Hypothalamus (tissue), 51 donors: Measurements from ENCODE around the gene PPP3CA.

ENCODE experiments used
- DNase-seq, 51 donors: peaks; one replicate each; lab custom pipeline; 2025; lab: John Stamatoyannopoulos, UW

PPP3CA gene

DNA sequence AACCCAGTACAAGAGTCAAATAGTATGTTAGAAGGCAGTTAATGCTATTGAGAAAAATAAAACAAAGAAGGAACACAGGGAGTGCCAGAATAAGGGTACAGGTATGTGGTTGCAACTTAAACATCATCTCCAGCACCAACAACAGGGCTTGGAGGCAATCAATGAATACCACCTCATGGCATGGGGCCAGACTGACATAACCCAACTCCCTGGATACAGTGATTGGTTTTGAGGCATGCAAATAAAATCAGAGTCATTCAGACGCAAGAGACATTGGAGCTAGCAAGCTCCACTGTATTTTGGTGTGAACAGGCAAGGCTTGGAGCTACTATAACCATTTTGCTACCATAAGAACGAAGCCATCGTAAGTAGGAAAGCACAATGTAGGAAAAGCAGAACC is 56.7 kb downstream of the PPP3CA start:
- no peak for DNase-seq

DNA sequence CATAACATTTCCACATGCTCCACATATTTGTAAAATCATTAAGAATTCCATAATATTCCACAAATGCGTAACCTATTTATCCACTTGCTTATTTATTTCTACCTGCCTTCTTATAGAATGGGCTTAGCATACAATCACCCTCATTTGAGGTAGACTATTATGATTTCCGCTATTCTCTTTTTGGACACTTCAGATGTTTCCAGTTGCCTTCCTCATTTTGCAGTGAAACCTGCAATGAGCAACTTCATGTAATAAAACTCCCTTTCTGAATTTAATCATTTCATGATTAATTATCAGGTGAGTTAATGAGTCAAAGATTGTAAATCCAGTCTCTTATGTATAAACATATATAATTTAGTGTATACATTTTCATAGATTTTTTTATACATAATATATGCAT is 58.0 kb downstream of the PPP3CA start:
- no peak for DNase-seq

DNA sequence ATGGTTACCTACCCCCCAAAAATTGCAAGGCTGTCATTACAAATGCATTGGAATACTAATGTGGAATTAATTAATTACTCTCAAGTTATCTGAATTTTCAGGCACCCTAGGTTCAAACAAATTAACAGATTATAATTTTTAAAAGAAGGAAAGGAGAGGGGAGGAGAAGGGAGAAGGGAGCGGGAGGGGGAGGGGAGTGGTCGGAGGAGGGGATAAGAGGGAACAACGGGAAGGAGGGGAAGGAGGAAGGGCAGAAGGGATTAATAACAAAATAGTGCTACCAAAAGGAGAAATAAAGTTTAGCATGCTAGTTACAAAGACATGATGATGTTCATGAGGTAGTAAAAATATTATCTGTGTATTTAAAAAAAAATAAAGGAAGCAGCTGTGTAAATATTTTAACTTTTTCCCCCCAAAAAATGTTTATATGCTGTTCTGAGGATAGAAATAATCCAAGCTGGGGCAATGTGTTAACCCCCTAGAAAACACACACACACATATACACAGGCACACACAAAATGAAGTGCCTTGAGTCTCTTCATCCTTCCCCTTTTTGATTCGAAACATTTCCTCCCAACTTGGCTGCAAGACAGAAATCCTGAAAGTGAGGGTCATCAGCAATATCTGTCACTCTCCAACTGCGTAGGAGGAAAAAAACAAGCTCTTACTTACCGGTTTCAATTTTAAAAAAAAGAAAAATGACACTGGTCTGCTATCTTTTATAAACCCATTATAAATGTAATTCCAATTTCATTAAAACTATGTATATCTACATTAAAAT is 58.8 kb downstream of the PPP3CA start:
- no peak for DNase-seq

DNA sequence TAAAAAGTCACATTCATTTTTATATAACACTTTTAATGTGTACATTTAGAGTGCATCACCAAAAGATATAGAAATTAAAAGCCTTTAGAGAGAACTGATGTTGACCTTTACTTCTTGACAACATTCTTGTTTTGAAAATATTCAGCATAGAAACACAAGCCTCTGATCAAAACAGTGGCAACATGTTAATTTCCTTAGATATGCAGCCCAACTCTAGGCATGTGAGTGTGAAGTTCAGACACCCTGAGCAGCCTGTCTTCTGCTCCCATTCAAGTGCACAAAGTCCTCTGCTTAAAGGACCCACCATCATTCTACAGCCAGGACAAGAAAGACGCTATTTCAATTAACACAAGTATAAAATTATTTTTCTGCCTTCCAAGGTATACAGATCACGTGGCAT is 60.0 kb downstream of the PPP3CA start:
- no peak for DNase-seq

DNA sequence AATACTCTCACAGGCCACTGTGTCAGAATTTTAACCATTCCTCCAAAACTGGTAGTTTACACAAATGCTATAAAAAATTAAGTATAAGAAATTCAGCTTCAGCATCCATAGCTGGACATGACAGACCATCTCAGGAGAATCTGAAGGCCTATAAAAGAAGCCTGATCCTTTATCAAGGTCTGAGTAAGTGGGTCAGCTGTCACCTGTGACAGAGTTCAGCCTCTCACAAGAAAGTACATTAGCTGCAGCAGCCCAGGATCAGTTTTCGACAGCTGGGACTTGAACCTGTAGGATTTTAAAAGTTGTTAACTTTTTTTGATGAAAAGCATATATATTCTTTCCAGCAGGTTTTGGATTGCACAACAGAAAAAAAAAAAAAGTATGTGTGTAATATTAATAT is 60.7 kb downstream of the PPP3CA start:
- DNase-seq = no peak

DNA sequence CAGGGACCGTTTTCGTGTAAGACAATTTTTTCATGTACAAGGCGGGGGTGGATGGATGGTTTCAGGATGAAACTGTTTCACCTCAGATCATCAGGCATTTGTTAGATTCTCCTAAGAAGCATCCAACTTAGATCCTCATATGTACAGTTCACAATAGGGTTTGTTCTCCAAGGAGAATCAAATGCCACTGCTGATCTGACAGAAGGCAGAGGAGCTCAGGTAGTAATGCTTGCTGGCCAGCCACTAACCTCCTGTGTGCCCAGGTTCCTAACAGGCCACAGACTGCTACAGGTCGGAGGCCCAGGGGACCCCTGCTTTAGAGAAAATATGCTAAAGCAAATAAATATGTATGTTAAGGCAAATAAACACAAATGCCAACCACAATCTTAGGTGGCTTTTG is 61.3 kb downstream of the PPP3CA start:
- no peak for DNase-seq

DNA sequence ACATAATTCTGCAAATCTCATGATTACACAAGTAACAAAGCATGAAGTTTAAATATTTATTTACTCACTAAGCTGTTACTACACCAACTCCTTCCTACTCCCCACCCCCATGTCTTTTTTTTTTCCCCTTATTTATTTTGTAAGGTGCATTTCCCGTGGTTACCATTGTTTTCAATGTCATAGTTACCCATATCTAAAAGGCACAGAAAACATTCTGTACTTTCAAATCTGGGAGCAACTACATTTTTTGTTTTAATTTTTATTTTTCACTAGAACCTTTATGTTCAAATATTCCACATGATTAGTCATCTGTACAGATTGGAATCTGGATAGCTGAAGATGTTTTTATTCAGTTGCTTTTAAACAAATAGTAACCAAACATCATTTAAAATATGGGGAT is 62.8 kb downstream of the PPP3CA start:
- no peak for DNase-seq

DNA sequence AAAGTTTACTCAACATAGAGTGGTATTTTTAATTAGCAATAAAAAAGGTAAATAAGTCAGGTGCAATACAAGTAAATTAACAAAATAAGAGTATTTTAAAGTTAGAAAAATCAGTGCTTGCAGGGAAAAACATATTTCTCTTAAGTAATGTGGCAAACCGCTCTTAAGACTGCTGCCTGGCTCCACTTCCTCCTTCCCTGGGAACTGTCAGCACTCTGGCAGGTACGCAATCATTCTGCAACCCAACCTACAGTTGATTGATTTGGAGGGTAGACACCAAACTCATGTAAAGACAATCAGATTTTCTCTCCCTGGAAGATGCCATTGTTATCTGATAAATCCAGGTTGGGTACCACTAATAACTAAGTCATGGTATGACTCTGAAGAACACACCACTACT is 63.9 kb downstream of the PPP3CA start:
- no peak for DNase-seq

DNA sequence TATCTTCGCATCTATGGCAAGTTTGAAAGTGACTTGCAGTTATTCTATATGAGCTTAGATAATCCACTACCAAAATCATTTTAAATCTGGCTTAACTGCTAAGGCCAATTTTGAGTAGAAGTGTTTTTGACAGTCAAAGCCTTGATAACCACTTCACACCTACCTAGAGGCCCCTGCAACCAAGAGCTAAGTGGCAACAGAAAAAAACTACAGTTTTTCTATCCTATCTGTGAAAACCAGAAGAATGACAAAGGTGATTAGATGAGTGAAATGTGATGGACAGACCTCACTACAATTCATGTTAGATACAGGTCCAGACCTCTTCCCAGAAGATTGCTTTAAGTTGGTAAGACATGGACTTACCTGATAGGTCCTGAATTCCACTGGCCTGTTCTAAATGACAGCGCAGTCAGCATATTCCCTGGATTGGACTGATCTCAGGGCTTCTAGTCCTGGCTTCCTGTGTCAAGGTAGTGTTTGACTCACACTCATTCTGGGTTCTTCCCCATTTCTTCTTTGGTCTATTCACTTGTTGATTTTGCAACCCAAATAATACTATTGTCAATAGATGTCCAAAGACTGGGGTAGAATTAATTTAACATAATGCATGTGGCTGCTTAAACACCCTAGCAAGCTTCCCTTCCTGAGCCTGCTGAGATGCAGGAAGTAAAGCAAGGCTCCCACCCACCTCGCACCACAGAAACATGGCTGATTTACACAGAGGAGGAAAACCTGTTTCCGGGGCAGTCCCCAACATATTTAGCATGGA is 65.1 kb downstream of the PPP3CA start:
- DNase-seq = no peak

DNA sequence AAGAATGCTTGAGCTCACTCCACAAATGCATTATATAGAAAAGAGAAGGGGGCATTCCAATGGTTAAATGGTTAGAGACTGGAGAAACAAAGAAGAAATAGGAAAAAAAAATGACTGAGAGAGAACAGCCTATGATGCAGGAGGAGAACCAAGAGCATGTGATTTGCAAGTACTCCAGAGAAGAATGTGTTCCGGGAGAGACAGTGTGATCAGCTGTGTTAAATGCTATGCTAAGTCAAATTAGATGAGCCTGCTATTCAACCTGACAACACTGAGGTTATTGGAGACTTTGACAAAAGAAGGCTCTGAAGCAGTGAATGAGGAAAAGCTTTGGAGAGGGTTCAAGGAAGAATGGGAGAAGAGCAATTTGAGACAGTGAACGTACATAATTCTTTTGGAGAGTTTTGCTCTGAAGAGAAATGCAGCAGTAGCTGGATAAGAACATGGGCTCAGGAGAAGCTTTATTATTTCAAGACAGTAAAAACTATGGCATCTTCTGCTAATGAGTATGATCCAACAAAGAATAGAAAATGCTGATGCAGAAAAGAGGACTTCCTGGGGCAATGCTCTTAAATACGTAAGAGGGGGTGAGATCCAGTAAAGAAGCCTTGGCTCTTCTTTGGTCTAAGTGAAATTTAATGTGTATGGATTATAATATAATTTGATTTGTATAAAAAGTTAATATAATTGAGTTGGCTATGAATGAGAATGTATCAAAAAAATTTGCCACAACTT is 66.3 kb downstream of the PPP3CA start:
- DNase-seq = no peak

DNA sequence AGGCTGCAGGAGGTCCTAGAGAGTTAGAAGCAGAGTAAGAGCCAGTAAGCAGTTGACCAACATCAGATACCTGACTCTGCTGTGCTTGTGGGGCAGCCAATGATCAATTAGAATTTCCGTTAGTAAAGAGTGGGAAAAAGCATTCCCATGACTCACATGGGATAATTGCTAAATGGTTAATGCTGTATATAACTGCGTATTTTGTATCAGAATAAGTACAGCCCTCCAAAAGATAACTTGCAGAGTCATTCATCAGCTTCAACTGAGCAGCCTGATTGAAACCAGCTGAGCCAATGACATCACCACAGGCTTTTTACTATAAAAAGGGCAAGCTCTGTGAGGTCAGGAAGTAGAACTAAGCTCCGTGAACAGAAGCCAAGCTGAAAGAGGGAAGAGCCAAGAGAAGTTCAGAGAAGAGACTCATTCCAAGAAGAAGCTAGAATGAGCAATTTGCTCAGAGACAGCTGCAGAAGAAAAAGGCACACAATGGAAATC is 67.9 kb downstream of the PPP3CA start:
- peak in 2 of 51 donors; percentile 5 to 11 for DNase-seq

DNA sequence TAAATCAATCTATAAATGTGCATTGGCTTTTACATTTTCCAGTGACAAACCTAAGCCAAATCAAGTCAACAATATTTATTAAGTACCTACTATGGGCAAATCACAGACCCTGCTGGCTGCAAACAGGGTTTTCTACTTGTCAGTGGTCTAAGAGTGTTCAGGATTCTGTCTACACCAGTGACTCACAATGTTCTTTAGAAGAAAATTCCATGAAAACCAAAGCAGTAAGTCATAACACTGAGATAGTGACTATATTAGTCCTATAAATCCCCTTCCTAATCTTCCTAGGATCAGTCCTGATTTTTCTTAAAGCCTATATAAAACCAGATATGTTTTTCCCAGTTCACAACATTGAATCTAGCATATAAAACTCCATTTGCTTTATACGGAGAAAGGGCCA is 69.7 kb downstream of the PPP3CA start:
- no peak for DNase-seq

DNA sequence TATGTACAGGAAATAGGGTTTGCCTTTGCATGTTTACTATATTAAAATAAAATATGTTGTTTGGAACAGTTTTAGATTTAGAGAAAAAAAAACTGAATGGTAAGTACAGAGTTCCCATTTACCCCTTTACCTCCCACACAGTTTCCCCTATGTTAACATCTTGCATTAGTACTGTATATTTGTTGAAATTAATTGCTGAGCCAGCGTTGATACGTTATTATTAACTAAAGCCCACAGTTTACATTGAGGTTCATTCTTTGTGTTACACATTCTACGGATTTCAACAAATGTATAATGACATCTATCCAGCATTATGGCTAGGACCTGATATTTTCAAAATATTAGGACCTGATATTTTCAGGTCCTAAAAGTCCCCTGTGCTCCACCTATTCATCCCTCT is 70.7 kb downstream of the PPP3CA start:
- no peak for DNase-seq

DNA sequence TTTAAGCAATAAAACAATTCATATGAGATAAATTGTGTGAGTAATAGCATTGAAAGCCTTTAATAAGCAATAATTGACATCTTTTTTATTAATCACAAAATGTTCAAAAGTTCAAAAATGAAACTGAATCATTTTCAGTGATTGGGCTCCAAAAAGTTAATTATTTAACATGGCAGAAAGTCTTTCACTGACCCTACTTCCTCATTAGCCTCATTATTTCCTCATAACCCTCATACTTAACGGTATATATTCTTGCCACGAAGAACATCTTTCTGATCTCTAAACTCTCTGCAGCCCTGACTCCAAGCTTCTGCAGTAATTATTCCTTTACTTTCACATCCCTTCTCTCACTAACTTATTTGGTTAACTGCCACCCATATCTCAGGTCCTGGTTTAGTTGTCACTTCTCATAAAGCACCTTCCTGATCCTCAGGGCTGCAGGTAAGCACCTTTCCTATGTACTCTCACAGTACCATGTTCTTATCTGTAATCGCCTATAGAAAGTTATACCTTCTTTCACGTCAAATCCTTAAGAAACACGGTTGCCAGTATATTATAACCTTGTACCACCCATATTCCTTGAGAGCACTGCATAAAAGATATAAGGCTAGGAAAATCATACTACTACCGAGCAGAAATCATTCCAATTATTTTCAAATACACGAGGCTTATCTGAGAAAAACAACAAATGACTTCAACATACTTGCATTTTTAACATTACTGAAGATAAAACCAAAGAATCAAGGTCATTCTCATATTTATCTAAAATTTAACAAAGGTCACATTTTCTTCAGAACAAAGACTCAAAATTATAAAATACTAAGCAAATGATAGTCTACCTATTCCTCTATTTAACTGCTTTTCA is 72.2 kb downstream of the PPP3CA start:
- DNase-seq = no peak

DNA sequence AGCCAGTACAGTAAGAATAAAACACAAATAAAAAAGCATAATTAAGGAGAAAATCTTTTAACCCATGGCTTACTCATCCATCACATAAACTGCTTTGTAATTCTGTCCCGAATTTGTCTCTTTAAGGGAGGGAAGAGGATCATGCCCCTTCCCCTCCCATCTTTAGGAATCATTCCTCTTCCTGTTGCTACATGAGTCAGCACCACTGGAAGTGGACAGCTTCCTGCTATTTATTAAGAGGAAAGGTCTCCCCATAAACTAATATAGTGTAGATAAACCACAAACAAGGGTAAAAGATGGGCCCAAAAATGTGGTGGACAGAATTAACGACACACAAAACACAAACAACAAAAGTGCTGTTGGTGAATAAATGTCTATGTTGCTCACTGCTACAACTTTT is 75.8 kb downstream of the PPP3CA start:
- DNase-seq = no peak

DNA sequence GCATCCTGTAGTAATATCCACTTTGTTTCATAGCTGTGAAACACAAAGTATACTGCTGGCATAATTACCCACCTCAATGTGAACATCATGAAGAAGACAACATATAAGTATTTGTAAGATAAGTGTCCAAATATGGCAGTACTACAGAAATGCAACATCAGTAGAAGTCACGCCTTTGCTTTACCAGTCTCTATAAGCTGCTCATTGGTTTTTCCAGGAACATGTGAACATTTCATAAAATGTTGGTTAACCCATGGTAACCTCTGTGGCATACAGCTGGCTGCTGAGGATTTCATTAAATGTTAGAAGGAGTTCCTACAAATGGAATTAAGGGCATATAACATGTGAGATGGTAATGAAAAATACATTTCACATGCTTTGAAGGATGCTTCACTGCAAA is 77.6 kb downstream of the PPP3CA start:
- DNase-seq = no peak

DNA sequence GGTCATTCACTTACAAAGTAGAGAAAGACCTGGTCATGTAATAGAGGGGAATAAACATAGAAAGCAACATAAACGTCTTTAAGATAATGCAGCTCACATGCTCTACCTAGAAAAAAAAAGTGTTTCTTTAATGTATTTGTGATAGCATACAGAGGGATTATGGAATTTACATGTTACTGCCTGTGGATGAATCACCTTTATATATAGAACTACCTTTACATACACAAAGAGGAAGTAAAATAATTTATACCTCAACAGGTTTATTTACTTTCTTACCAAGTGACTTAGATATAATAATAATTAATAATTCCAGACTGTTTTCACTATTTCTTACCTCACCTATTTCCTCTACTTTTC is 81.5 kb downstream of the PPP3CA start:
- DNase-seq = no peak

DNA sequence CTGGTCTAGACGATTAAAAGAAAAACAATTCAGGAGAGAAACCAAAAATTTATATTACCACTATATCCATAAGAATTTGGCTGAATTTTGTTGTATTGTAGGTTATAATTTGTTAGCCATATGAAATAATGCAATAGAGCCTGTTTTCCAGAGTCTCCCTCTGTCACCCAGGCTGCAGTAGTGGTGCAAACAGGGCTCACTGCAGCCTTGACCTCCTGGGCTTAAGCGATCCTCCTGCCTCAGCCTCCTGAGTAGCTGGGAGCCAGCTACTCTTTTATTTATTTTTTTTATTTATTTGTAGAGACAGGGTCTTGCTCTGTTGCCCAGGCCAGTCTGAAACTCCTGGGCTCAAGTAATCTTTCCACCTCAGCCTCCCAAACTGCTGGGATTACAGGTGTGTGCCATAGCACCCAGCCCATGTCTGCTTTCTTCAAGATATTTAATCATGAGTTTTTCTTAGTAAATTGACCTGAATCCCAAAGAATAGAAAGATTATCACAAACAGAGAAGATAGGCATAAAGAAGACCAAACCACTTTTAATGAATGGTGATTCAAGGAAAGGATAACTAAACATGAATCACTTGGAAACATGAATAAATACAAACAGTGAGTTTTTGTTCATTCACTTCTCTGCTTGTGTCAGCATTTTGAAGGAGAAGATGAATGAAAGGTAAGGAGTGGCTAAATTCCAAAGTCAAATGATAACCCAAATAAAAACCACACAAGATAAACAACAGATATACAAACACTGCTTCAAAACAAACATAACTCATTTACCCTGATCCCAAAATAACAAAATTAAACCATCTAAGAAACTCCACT is 82.1 kb downstream of the PPP3CA start:
- no peak for DNase-seq

DNA sequence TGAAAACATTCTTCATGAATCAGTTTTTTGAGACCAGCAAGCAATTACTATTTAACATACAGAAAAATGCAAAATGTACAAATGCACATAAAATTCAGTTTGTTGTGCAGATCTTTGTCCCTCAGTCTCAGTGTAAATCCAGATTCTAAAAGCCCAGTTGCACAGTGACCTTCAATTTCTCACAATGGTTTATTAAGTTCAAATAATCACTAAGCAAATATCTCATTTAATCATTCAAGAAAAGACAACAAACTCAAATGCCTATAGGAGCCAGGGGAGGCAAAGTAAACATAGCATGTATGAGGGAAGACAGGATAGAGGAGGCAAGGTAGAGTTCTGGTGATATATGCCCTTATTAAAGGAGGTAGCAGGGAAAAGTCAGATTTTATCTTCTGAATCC is 82.8 kb downstream of the PPP3CA start:
- DNase-seq = no peak

DNA sequence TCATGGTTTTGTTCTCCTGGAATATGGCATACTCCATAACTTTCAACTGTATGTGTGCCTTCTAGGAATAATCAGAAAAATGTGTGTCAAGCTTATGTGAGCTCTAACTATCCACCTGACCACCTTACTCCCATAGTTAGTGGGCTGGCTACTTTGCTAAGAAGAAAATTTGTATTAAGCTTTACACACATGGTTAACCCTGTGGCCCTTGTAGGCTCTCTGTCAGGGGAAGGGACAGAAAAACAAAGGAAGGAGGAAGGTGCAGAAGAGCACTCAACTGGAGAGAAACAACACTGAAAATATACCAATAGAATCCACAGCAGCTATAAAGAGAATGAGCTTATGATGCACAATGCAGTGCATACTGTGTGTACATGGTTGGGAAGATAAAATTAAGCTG is 84.6 kb downstream of the PPP3CA start:
- DNase-seq = no peak
